Lower lobe of right lung (tissue), 2 donors: ENCODE data around the gene UBE2S. TPM values are rescaled to one million over a fixed set of nuclear protein-coding genes. Genes with fewer than 3 reads are reported as not detected.

Experiments used
- ATAC-seq, 2 donors: fragments of 200-7000 bp; cut with Tn5 transposase; one replicate each; pipeline ENCODE4 v1.9.1; 2020 to 2022; ENCODE audit warnings: mild to moderate bottlenecking in 2 of 2, moderate library complexity in 2 of 2
- DNase-seq: peaks from one replicate; pipeline ENCODE4 v3.0.0-alpha.2; 2020
- H3K27ac ChIP-seq: fragments of 200-600 bp; one replicate; pipeline ENCODE4 v1.8.0; 2022
- H3K27me3 ChIP-seq: fragments of 200-600 bp; one replicate; pipeline ENCODE4 v1.8.0; 2022; ENCODE audit warnings: low read depth
- H3K36me3 ChIP-seq: fragments of 200-600 bp; one replicate; pipeline ENCODE4 v1.8.0; 2022; ENCODE audit warnings: mild to moderate bottlenecking
- H3K4me1 ChIP-seq: fragments of 200-600 bp; one replicate; pipeline ENCODE4 v1.8.0; 2022
- H3K4me3 ChIP-seq: fragments of 200-600 bp; one replicate; pipeline ENCODE4 v1.8.0; 2022; ENCODE audit warnings: mild to moderate bottlenecking
- H3K9me3 ChIP-seq: fragments of 200-600 bp; one replicate; pipeline ENCODE4 v1.8.0; 2022
- intact Hi-C: fragments of 100-400 bp; cut with DNase I; formaldehyde crosslinking; loops from one replicate; pipeline ENCODE4 v1.11.0; 2022
- total RNA-seq: library from RNA; stranded (reverse); fragmentation: NEBNext Ultra II Directional; extraction: Animal tissue kit (Norgen Biotek cat#: 25700); gene quantifications from one replicate; pipeline ENCODE4 v1.2.1, GENCODE V29; 2021
- TF ChIP-seq, protein P1 (sequence below): fragments of 200-600 bp; IDR thresholded peaks from one replicate; pipeline ENCODE4 v1.8.0; 2022; ENCODE audit warnings: antibody characterized with exemption, mild to moderate bottlenecking
- donor health status: DM: no; HTN: yes; CAD: no; lungs with severe emphysema.

The UBE2S gene
- total RNA-seq, 1 donor from 2014 or later, result 18.6 TPM

DNA sequence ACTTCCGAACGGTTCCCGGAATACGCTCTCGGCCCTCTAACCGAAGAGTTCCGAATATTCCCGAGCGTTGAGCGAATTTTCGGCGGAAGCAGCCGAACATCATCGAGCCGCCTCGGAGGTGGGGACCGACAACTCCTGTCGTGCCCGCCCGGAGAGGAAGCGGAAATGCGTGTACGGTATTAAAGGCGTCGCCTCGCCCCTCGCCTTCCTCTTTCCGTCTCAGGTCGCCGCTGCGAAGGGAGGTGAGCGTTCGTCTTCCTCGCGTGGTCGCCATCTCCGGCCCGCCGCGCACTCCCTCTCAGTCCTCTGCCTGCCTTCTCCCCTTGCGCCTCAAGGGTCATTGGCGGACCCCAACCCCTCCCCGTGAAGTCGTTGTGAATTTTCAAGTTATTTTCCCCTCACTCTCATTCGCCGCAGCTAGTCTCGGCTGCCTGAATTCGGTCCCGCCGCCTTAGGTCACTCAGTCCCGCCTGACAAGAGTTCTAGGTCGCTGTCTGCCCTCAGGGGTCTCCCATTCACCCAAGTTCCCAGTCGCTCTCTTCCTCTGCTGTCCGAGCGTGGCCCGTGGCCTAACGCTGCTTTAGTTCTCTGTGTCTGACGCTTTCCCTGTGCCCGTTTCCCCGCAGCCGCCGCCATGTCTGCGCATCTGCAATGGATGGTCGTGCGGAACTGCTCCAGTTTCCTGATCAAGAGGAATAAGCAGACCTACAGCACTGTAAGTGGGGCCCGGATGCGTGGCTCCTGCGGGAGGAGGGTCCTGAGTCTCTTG lies 21.7 kb downstream of the UBE2S start, which contains the start of gene RPL28:
RPL28 (plus strand) TSS at position 209 of the 769 bp plus-strand sequence; CDS start at position 635, 426 bp downstream.
- Histone ChIP-seq H3K4me1 (peaks cover 52% of the 10 kb centered on the region), H3K4me3 (peak within 1 kb of the TSS; percentile 97), H3K27me3 (no peaks in the 10 kb centered on the region), H3K27ac (peak within 1 kb of the TSS; percentile 94), H3K9me3 (no peaks in the 10 kb centered on the region), H3K36me3 (peaks cover 42% of the 10 kb centered on the region)
- peak; percentile 98 for DNase-seq
- intact Hi-C loops, result no loop called here
- peak; percentile 91 to 94 for ATAC-seq
- TF ChIP-seq, protein P1, sequence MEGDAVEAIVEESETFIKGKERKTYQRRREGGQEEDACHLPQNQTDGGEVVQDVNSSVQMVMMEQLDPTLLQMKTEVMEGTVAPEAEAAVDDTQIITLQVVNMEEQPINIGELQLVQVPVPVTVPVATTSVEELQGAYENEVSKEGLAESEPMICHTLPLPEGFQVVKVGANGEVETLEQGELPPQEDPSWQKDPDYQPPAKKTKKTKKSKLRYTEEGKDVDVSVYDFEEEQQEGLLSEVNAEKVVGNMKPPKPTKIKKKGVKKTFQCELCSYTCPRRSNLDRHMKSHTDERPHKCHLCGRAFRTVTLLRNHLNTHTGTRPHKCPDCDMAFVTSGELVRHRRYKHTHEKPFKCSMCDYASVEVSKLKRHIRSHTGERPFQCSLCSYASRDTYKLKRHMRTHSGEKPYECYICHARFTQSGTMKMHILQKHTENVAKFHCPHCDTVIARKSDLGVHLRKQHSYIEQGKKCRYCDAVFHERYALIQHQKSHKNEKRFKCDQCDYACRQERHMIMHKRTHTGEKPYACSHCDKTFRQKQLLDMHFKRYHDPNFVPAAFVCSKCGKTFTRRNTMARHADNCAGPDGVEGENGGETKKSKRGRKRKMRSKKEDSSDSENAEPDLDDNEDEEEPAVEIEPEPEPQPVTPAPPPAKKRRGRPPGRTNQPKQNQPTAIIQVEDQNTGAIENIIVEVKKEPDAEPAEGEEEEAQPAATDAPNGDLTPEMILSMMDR, result no peak

DNA sequence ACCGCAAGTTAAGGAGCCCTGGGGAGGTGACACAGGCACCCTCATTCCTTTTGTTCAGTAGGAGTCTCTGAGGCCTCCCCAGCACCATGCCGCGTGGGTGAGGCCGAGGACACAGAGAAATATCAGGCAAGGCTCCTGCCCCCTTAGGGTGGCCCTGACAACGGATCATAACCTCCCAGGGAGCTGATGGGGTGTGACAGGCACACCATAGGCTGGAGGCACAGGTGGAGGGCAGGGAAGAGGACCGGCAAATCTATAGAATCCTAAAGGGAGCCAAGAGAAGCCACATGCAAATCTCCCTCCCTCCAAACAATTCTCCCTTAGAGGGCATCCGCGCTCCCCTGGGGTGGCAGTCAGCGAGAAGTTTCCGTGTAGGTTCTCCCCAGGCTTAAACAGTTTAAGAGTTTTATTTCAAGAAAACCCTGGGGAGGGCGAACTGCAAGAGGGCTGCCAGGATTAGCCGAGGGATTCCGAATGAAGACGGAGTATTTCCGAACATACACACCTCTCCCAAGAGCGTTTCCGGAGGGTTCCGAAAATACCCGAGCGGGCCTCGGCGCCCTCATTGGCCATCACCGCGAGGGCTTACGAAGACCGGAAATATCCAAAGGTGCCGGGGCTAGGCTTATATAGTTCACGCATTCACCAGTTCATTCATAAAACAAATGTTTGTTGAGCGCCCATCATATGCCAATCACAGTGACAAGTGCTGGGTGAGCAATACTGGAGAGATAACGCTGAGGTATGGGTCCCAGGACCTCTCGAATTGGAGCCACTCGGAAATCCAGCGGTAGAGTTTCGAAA lies 22.5 kb downstream of the UBE2S start:
- peak overlapping the region; percentile 94 for H3K27ac ChIP-seq
- DNase-seq (peak; percentile 96), ATAC-seq (peak; percentile 91 to 92)
- H3K4me1 ChIP-seq, result peaks cover 52% of the 10 kb centered on the region
- no peaks in the 10 kb centered on the region for H3K9me3 ChIP-seq
- intact Hi-C loops, result no loop called here
- peaks cover 35% of the 10 kb centered on the region for H3K36me3 ChIP-seq
- H3K4me3 ChIP-seq, result peak overlapping the region; percentile 97
- H3K27me3 ChIP-seq, result no peaks in the 10 kb centered on the region
- TF ChIP-seq, protein P1, result no peak

DNA sequence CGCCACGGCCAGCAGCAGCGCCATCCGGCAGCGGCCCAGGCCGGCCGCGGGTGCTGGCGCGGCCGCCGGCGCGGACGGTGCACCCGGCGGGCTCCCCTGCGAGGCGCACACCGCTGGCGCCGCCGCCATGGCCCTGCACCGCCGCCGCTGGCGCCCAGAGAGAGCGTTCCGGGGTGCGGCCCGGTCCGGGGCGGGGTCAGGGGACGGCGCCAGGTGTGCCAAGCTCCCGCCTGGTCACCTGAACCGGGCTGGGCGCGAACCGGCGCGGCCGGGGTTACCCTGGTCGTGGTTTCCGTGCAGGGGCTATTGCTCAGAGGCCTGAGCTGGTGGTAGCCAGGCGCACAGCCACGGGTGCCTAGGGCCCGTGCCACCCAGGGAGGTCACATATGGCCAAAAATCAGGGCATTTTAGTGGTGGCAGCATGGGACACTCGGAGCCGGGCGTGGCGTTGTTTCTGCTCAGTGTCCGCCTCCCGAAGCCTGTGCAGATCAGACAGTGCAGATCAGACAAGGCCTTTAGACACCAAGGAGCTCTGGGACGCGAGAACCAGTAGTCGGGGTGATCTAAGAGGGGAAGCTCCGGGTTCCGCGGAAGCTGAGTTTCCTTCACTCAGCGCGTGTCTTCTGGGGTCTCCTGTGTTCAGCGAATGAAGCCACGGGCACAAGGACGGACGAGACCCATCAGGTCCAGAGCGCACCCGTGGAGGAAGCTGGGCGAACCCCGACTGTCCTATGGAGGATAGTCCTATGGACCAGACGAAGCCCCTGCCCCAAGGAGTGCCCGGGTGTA lies 23.3 kb downstream of the UBE2S start, which contains the start of gene TMEM238:
TMEM238 (minus strand) TSS at position 162 of the 789 bp plus-strand sequence; CDS start at position 129, 33 bp downstream.
- Histone ChIP-seq H3K27ac (peak within 1 kb of the TSS; percentile 94), H3K4me1 (peaks cover 48% of the 10 kb centered on the region), H3K9me3 (no peaks in the 10 kb centered on the region), H3K4me3 (peak within 1 kb of the TSS; percentile 97), H3K27me3 (no peaks in the 10 kb centered on the region), H3K36me3 (peaks cover 27% of the 10 kb centered on the region)
- intact Hi-C loops, result no loop called here
- ATAC-seq, result peak; percentile 44 to 47
- TF ChIP-seq, protein P1, result no peak
- peak; percentile 76 for DNase-seq

DNA sequence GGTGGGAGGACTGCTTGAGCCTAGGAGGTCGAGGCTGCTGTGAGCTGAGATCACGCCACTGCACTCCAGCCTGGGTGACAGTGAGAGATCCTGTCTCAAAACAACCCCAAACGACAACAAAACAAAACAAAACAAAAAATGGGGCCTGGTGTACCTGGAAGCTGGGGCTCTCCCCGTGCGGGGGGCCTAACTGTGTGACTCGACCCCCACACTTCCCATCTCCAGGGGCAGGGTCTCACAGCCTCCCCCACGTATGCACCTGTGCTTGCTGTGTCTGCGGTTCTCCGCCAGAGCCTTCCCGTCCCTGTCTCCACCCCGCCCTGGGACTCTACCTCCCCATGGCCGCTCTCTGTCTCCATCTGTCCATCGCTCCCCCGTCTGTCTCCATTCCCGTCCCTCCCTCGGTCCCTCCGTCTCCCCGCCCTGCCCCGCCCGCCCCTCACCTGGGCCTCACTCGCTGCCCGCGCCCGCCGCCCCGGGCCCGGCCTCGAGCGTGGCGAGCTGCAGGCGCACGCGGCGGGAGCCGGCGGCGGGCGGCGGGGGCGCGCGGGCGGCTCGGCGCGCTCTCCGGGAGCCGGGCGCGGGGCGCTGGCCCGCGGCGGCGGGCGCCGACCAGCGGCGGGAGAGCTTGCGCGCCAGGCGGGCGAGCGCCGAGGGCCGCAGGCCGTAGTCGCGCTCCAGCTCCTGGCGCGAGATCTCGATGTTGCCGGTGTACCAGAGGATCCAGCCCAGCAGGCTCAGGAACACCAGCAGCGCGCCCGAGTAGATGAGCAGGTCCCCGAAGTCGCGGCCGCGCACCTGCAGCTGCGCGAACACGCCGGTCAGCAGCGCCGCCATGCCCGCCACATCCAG lies 24.1 kb downstream of the UBE2S start:
- ATAC-seq, result peak; percentile 2 to 6
- Histone ChIP-seq H3K4me3 (peak overlapping the region; percentile 97), H3K4me1 (peaks cover 40% of the 10 kb centered on the region), H3K27ac (peak overlapping the region; percentile 94), H3K36me3 (peaks cover 18% of the 10 kb centered on the region), H3K9me3 (no peaks in the 10 kb centered on the region), H3K27me3 (no peaks in the 10 kb centered on the region)
- DNase-seq, result peak; percentile 80
- TF ChIP-seq, protein P1, result no peak
- intact Hi-C loops, result no loop called here
